Natural killer cell (primary cell): ENCODE data around the gene OR2W3. TPM values are rescaled to one million over a fixed set of nuclear protein-coding genes. Genes with fewer than 3 reads are reported as not detected.

Experiments used
- ATAC-seq, 3 donors: fragments of 150-1000 bp in 2 of 3; fragments of 200-7000 bp in 1 of 3; cut with Tn5 transposase; 1 replicate in 1 of 3; 2 replicates in 2 of 3; pipeline ENCODE4 v1.10.0; 2021; ENCODE audit warnings: mild to moderate bottlenecking in 2 of 3, moderate library complexity in 2 of 3
- DNase-seq, 2 donors: peaks; one replicate each; pipeline versions ENCODE4 v3.0.0 to v3.0.0-alpha.2; 2013 to 2021; ENCODE audit warnings: mixed read lengths in 1 of 2
- H3K27ac ChIP-seq: one replicate; pipeline ENCODE4 v1.5.1; 2013; ENCODE audit warnings: mild to moderate bottlenecking, low read length
- H3K27me3 ChIP-seq: one replicate; pipeline ENCODE4 v1.6.1; 2013; ENCODE audit warnings: low read length; ENCODE audit not compliant: control insufficient read depth, insufficient read depth
- H3K36me3 ChIP-seq: one replicate; pipeline ENCODE4 v1.6.1; 2013; ENCODE audit warnings: low read length; ENCODE audit not compliant: control insufficient read depth, insufficient read depth
- H3K4me1 ChIP-seq: one replicate; pipeline ENCODE4 v1.6.1; 2013; ENCODE audit warnings: low read length; ENCODE audit not compliant: control insufficient read depth, insufficient read depth
- H3K4me3 ChIP-seq: one replicate; pipeline ENCODE4 v1.5.1; 2013; ENCODE audit warnings: low read length
- H3K9me3 ChIP-seq: one replicate; pipeline ENCODE4 v1.6.1; 2013; ENCODE audit warnings: low read length; ENCODE audit not compliant: control insufficient read depth, insufficient read depth
- H3K27ac Mint-ChIP-seq, 2 donors: one replicate each; pipeline ENCODE4 v1.8.0; 2022; ENCODE audit warnings: mild to moderate bottlenecking in 2 of 2, mixed read lengths in 2 of 2, moderate library complexity in 1 of 2
- H3K27me3 Mint-ChIP-seq, 2 donors: one replicate each; pipeline ENCODE4 v1.8.0; 2022; ENCODE audit warnings: low read depth in 2 of 2, mixed read lengths in 2 of 2
- H3K36me3 Mint-ChIP-seq: one replicate; pipeline ENCODE4 v1.8.0; 2022; ENCODE audit warnings: mixed read lengths
- H3K4me1 Mint-ChIP-seq, 2 donors: one replicate each; pipeline ENCODE4 v1.8.0; 2022; ENCODE audit warnings: mixed read lengths in 2 of 2
- H3K4me3 Mint-ChIP-seq: one replicate; pipeline ENCODE4 v1.8.0; 2022; ENCODE audit warnings: mild to moderate bottlenecking, moderate library complexity, mixed read lengths
- H3K9me3 Mint-ChIP-seq, 2 donors: one replicate each; pipeline ENCODE4 v1.8.0; 2022; ENCODE audit warnings: mixed read lengths in 2 of 2
- WGBS: methylation state at CpG from one replicate; pipeline ENCODE4 v1.1.7; 2013; ENCODE audit warnings: missing lambda C conversion rate; ENCODE audit not compliant: insufficient coverage; 5-methylcytosine and 5-hydroxymethylcytosine counted together
- intact Hi-C: fragments of 100-400 bp; cut with micrococcal nuclease; formaldehyde crosslinking; loops from one replicate; pipeline ENCODE4 v1.14.2; 2022
- total RNA-seq, 4 donors: library from RNA; stranded (reverse); fragments of 120-200 nt in 1 of 4; gene quantifications; one replicate each; pipeline versions ENCODE4 v1.2.3 to v1.2.4, GENCODE V29; 2013 to 2022
- TF ChIP-seq, protein P1 (sequence below): fragments of 200-600 bp; IDR thresholded peaks from one replicate; pipeline ENCODE4 v1.8.0; 2022; ENCODE audit warnings: antibody characterized with exemption

The OR2W3 gene
- total RNA-seq, 3 donors from 2014 or later (not counting 1 experiment from before 2014, with no cell fraction given) = 0.41 to 1.0 (median 0.65) TPM

DNA sequence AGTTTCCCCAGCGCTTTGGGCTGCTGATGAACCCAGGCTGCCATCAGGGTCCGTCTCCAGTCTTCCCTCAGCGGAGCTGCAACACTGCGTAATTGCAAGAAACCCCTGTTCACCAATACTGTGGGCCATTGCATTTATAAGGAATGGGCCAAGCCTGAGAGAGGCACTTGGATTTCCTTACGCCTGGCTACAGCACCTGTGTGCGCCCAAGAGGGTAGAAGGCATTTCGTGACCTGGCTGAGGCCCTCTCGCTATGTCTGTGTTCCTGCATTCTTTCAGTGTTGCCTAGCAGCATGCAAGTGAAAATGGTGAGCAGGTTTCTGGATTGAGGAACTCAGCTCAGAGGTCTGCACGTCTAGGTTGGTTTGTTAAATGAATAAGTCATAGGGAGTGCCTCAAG lies 12.0 kb upstream of the OR2W3 start:
- Histone ChIP-seq H3K27me3 (no peaks in the 10 kb centered on the region), H3K27ac (no peak overlapping the region), H3K4me3 (no peak overlapping the region), H3K9me3 (no peaks in the 10 kb centered on the region), H3K36me3 (no peaks in the 10 kb centered on the region), H3K4me1 (no peaks in the 10 kb centered on the region)
- no peak overlapping the region for H3K27ac Mint-ChIP-seq
- no peaks in the 10 kb centered on the region for H3K9me3 Mint-ChIP-seq
- intact Hi-C loops = no loop called here
- H3K27me3 Mint-ChIP-seq = no peaks in the 10 kb centered on the region
- TF ChIP-seq, protein P1, sequence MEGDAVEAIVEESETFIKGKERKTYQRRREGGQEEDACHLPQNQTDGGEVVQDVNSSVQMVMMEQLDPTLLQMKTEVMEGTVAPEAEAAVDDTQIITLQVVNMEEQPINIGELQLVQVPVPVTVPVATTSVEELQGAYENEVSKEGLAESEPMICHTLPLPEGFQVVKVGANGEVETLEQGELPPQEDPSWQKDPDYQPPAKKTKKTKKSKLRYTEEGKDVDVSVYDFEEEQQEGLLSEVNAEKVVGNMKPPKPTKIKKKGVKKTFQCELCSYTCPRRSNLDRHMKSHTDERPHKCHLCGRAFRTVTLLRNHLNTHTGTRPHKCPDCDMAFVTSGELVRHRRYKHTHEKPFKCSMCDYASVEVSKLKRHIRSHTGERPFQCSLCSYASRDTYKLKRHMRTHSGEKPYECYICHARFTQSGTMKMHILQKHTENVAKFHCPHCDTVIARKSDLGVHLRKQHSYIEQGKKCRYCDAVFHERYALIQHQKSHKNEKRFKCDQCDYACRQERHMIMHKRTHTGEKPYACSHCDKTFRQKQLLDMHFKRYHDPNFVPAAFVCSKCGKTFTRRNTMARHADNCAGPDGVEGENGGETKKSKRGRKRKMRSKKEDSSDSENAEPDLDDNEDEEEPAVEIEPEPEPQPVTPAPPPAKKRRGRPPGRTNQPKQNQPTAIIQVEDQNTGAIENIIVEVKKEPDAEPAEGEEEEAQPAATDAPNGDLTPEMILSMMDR = no peak
- H3K36me3 Mint-ChIP-seq = no peaks in the 10 kb centered on the region
- no peak overlapping the region for H3K4me3 Mint-ChIP-seq
- DNase-seq (no peak), ATAC-seq (no peak)
- WGBS = 87% methylated on average over 9 of the region's 9 CpGs
- H3K4me1 Mint-ChIP-seq = no peaks in the 10 kb centered on the region

DNA sequence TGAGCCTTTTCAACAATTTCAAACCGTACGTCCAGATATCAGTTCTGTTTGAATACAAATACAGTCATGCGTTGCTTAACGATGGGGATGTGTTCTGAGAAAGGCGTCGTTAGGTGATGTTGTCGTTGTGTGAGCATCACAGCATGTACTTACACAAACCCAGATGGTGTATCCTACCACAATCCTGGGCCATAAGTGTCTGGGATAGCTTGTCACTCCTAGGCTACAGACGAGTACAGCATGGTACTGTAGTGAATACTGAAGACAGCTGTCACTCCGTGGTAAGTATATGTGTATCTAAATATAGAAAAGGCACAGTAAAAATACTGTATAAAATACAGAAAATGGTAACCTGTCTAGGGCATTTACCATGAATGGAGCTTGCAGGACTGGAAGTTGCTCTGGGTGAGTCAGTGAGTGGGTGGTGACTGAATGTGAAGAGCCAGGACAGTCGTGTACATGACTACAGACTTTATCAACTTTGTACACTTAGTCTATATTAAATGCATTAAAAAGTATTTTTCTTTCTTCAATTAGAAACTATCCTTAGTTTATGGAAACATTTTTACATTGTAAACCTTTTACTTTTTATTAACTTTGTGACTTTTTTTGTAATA lies 10.5 kb upstream of the OR2W3 start:
- Histone ChIP-seq H3K4me3 (no peak overlapping the region), H3K36me3 (no peaks in the 10 kb centered on the region), H3K9me3 (no peaks in the 10 kb centered on the region), H3K27me3 (no peaks in the 10 kb centered on the region), H3K27ac (no peak overlapping the region), H3K4me1 (no peaks in the 10 kb centered on the region)
- Mint-ChIP-seq H3K9me3 (no peaks in the 10 kb centered on the region), H3K27me3 (no peaks in the 10 kb centered on the region), H3K4me3 (no peak overlapping the region), H3K27ac (no peak overlapping the region), H3K4me1 (no peaks in the 10 kb centered on the region), H3K36me3 (no peaks in the 10 kb centered on the region)
- intact Hi-C loops = no loop called here
- 91% methylated on average over 9 of the region's 10 CpGs for WGBS
- TF ChIP-seq, protein P1 = no peak
- DNase-seq (no peak), ATAC-seq (no peak)

DNA sequence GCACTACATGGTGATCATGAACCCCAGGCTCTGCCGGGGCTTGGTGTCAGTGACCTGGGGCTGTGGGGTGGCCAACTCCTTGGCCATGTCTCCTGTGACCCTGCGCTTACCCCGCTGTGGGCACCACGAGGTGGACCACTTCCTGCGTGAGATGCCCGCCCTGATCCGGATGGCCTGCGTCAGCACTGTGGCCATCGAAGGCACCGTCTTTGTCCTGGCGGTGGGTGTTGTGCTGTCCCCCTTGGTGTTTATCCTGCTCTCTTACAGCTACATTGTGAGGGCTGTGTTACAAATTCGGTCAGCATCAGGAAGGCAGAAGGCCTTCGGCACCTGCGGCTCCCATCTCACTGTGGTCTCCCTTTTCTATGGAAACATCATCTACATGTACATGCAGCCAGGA lies 589 bp downstream of the OR2W3 start:
- Histone ChIP-seq H3K36me3 (no peaks in the 10 kb centered on the region), H3K4me1 (no peaks in the 10 kb centered on the region), H3K27ac (no peak overlapping the region), H3K4me3 (no peak overlapping the region), H3K27me3 (no peaks in the 10 kb centered on the region), H3K9me3 (peaks cover 7% of the 10 kb centered on the region)
- peaks cover 0 to 12% of the 10 kb centered on the region in 2 donors for H3K9me3 Mint-ChIP-seq
- H3K36me3 Mint-ChIP-seq = no peaks in the 10 kb centered on the region
- H3K27me3 Mint-ChIP-seq = no peaks in the 10 kb centered on the region
- intact Hi-C loops = no loop called here
- H3K27ac Mint-ChIP-seq = no peak overlapping the region
- TF ChIP-seq, protein P1 = no peak
- ATAC-seq (no peak), DNase-seq (no peak)
- H3K4me3 Mint-ChIP-seq = peak overlapping the region; percentile 47
- 82% methylated on average over 14 of the region's 14 CpGs for WGBS
- peaks cover 3 to 16% of the 10 kb centered on the region in 2 donors for H3K4me1 Mint-ChIP-seq

DNA sequence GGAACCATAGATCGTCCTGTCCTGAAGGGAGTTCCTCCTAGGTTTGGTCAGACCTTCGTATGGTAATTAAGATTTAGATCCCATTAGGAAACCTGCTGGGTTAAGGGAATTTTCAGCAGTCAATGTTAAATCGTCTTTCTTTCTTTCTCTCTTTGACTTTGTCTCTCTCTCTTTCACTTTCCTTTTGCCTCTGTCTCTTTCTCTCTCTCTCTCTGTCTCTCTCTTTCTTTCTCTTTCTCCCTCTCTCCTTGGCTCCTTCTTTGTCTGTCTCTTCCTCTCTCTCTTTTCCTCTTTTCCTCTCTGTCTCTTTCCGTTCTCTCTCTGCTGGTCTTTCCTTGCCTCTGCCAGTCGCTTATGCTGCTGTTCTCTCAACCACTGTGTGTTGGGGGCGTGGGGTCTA lies 8.7 kb downstream of the OR2W3 start:
- Mint-ChIP-seq H3K9me3 (peaks cover 2 to 5% of the 10 kb centered on the region in 2 donors), H3K36me3 (no peaks in the 10 kb centered on the region), H3K4me1 (peaks cover 24 to 33% of the 10 kb centered on the region in 2 donors), H3K27me3 (no peaks in the 10 kb centered on the region), H3K4me3 (no peak overlapping the region), H3K27ac (peak overlapping the region in 1 of 2 donors; percentile 1)
- ATAC-seq = no peak
- no peaks in the 10 kb centered on the region for H3K9me3 ChIP-seq
- intact Hi-C loops = no loop called here
- H3K4me1 ChIP-seq = peaks cover 4% of the 10 kb centered on the region
- WGBS = 88% methylated on average over 4 of the region's 6 CpGs
- DNase-seq = no peak
- no peaks in the 10 kb centered on the region for H3K27me3 ChIP-seq
- H3K27ac ChIP-seq = no peak overlapping the region
- no peaks in the 10 kb centered on the region for H3K36me3 ChIP-seq
- no peak overlapping the region for H3K4me3 ChIP-seq
- TF ChIP-seq, protein P1 = no peak
